ENCODE results near the gene ZWINT. TPM values are rescaled to one million over a fixed set of nuclear protein-coding genes. Genes with fewer than 3 reads are reported as not detected.

ZWINT gene, protein sequence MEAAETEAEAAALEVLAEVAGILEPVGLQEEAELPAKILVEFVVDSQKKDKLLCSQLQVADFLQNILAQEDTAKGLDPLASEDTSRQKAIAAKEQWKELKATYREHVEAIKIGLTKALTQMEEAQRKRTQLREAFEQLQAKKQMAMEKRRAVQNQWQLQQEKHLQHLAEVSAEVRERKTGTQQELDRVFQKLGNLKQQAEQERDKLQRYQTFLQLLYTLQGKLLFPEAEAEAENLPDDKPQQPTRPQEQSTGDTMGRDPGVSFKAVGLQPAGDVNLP
- total RNA-seq, result 3.3 TPM
- long read RNA-seq, transcript ZWINT-203 (9 exons, 1,872 nt), result major isoform, 7 of 10 reads
- long read RNA-seq, partial matches to known transcripts, result 0 of 10 reads
- long read RNA-seq, other reads (novel, unspliced or antisense), result 0 of 10 reads

DNA sequence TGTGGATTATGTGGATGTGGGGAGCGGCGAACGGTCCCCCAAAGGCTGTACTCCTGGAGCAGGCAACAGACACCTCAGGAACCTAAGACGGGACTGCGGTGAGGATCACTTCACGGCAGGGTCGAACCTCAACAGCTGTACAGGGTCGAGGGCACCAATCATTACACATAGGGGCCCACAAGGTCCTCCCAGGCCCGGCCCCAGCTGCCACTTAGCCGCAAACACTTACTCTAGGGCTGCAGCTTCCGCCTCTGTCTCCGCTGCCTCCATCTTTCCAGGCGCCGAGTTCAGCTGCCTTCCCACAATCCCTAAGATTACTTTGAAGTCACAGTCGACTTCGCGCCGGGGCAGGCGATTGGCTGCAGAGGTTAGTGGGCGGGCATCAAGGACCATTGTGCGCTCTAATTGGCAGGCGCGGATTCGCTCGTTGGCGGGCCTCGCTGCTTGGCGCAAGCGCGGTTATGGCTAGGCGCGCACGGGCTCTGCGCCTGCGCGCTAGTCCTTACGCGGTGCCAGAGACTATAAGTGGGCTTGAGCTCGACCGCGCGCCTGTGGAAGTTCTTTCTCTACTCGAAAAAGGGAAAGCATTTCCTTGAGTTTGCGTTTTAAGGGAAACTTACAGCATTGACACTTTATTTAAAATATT lies at the start of gene ZWINT:
Gene ZWINT, minus strand, starts transcription at position 293 of the 646 bp plus-strand sequence. Its CDS starts 23 bp downstream, at position 270.
- ATAC-seq, result peak; percentile 100
- TF ChIP-seq, protein P1, sequence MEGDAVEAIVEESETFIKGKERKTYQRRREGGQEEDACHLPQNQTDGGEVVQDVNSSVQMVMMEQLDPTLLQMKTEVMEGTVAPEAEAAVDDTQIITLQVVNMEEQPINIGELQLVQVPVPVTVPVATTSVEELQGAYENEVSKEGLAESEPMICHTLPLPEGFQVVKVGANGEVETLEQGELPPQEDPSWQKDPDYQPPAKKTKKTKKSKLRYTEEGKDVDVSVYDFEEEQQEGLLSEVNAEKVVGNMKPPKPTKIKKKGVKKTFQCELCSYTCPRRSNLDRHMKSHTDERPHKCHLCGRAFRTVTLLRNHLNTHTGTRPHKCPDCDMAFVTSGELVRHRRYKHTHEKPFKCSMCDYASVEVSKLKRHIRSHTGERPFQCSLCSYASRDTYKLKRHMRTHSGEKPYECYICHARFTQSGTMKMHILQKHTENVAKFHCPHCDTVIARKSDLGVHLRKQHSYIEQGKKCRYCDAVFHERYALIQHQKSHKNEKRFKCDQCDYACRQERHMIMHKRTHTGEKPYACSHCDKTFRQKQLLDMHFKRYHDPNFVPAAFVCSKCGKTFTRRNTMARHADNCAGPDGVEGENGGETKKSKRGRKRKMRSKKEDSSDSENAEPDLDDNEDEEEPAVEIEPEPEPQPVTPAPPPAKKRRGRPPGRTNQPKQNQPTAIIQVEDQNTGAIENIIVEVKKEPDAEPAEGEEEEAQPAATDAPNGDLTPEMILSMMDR (IDR thresholded peaks at IDR 0.05), result no peak

DNA sequence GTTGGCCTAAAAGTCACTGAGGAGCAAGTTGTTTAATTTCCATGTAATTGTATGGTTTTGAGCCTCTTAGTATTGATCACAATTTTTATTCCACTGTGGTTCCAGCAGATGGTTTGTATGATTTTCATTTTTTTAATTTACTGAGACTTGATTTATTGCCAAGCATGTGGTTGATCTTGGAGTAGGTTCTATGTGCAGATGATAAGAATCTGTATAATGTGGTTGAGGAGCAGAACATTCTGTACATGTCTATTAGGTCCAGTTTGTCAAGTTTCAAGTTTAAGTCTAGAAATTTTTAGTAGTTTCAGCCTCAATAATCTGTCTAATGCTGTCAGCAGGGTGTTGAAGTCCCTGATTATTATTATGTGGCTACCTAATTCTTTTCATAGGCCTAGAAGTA lies 22.7 kb upstream of the ZWINT start:
- Histone ChIP-seq H3K9me3 (no peaks in the 10 kb centered on the region), H3K4me1 (no peaks in the 10 kb centered on the region), H3K27me3 (ENCODE audit: low read depth) (no peaks in the 10 kb centered on the region), H3K4me3 (no peak overlapping the region), H3K36me3 (no peaks in the 10 kb centered on the region), H3K27ac (no peak overlapping the region)
- DNase-seq (no peak), ATAC-seq (no peak)
- intact Hi-C loops (cut with DNase I), result no loop called here
- TF ChIP-seq, protein P1 (IDR thresholded peaks at IDR 0.05), result no peak

More for the DNA sequence above, at the start of gene ZWINT:
- no peaks in the 10 kb centered on the region for H3K36me3 ChIP-seq
- H3K4me1 ChIP-seq, result peaks cover 13% of the 10 kb centered on the region
- no peaks in the 10 kb centered on the region for H3K27me3 ChIP-seq (ENCODE audit: low read depth)
- H3K4me3 ChIP-seq, result peak within 1 kb of the TSS; percentile 70
- H3K27ac ChIP-seq, result peak within 1 kb of the TSS; percentile 59
- no peaks in the 10 kb centered on the region for H3K9me3 ChIP-seq
- intact Hi-C loops (cut with DNase I), result no loop called here
- DNase-seq, result peak; percentile 95

DNA sequence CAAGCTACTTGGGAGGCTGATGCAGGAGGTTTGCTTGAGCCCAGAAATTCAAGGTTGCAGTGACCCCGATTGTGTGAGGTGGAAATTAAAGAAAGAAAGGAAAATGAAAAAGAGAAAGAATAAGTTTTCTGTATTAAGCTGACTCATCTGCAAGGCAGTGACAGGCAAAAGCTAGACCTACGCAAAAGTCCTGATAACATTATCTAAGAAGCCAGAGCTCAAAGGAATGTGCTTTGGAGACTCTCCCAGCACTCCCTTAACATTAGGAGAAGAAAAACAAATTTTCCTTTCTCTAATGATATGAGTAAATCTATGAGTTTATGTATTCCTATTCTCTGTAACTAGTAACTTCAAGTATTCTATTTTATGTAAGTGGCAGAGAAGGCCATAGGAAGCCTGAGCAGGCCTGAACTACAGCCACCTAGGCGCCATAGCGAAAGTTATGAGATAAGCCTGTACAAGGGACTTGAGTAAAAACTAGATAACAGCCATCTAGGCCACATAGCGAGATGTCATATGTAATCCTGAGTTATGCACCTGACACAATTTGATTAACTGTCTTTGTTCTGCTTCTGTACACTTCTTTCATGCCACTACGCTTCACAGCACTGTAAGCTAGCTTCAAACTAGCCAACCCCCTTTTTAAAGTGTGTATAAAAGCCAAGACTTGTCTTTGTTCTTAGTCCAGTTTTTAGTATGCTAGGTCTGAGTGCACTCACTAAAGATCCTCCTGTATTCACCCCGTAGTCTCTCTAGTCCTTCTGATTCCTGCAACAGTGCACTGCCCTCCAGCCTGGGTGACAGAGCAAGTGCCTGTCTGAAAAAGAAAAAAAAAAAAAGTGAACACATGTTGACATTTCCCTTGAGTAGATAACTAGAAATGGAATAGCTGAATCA lies 9.4 kb upstream of the ZWINT start:
- Histone ChIP-seq H3K9me3 (peaks cover 26% of the 10 kb centered on the region), H3K27me3 (ENCODE audit: low read depth) (no peaks in the 10 kb centered on the region), H3K4me3 (no peak overlapping the region), H3K4me1 (no peaks in the 10 kb centered on the region), H3K36me3 (no peaks in the 10 kb centered on the region), H3K27ac (no peak overlapping the region)
- intact Hi-C loops (cut with DNase I), result no loop called here
- ATAC-seq, result no peak
- DNase-seq, result no peak
- TF ChIP-seq, protein P1 (IDR thresholded peaks at IDR 0.05), result no peak

DNA sequence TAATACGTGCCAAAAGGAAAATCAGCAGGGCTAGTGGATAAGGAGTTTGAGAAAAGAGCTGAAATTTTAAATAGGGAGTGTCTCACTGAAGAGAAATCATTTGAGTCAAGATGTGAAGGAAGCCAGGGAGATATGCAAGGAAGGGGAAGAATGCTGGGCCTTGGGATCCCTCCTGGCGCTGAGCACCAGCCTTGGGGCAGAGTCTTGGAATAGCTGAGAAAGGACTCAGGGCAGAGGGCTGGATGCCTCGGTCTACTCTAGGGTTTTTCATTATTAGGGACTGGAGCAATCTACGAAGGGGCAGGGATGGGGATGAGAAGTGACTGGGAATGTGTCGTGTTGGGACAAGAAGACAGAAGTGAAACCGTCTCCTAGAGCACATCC lies 484 bp downstream of the ZWINT start:
- Histone ChIP-seq H3K4me3 (peak overlapping the region; percentile 70), H3K27me3 (ENCODE audit: low read depth) (no peaks in the 10 kb centered on the region), H3K36me3 (no peaks in the 10 kb centered on the region), H3K4me1 (peaks cover 13% of the 10 kb centered on the region), H3K9me3 (no peaks in the 10 kb centered on the region), H3K27ac (no peak overlapping the region)
- TF ChIP-seq, protein P1 (IDR thresholded peaks at IDR 0.05), result no peak
- no peak for DNase-seq
- no peak for ATAC-seq
- intact Hi-C loops (cut with DNase I), result no loop called here

DNA sequence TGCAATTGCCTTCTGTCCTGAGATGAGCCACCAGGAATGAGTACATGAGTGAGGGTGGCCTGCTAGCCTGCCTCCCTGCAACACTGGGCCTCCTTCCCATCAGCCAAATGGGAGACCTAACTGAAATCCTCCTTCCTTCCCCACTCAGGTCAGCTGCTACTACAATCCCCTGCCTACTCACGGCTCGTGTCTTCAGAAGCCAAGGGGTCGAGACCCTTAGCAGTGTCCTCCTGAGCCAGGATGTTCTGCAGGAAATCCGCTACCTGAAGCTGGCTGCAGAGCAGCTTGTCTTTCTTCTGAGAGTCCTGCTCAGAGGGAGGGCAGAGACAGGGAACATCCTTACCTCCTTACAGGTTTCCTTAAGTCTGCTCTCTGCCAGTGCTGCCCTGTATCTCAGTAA lies 1.2 kb downstream of the ZWINT start:
- no peaks in the 10 kb centered on the region for H3K9me3 ChIP-seq
- H3K27me3 ChIP-seq (ENCODE audit: low read depth), result no peaks in the 10 kb centered on the region
- H3K4me1 ChIP-seq, result peaks cover 13% of the 10 kb centered on the region
- intact Hi-C loops (cut with DNase I), result no loop called here
- H3K4me3 ChIP-seq, result no peak overlapping the region
- no peak for DNase-seq
- no peak for ATAC-seq
- no peak overlapping the region for H3K27ac ChIP-seq
- TF ChIP-seq, protein P1 (IDR thresholded peaks at IDR 0.05), result no peak
- H3K36me3 ChIP-seq, result no peaks in the 10 kb centered on the region
